CD4-positive, alpha-beta T cell treated with Interleukin-12 subunit alpha and Interleukin-12 subunit beta, for 1 hour (primary cell): ENCODE data around the gene RAI14.
"Not testable (repeated sequence)": the region's sequence is repeated elsewhere in the genome, so short reads cannot be mapped to it uniquely, and the experiment has no call there.

ENCODE experiments used
- DNase-seq: peaks from one replicate; pipeline ENCODE4 v3.0.0-alpha.2; 2020

The RAI14 gene

GRCh38 chr5:34736445-34737115, 80.5 kb downstream of the RAI14 start:
- DNase-seq, result no peak

- DNase-seq, result no peak
Measured at GRCh38 chr5:34737731-34738130, 81.6 kb downstream of the RAI14 start.

- DNase-seq, result no peak
Measured at GRCh38 chr5:34738381-34738780, 82.3 kb downstream of the RAI14 start.

GRCh38 chr5:34740389-34740806, 84.3 kb downstream of the RAI14 start:
- DNase-seq, result no peak

- no peak for DNase-seq
Measured at GRCh38 chr5:34742061-34742460, 85.9 kb downstream of the RAI14 start.

- no peak for DNase-seq
Measured at GRCh38 chr5:34743878-34744277, 87.8 kb downstream of the RAI14 start.

- no peak for DNase-seq
Measured at GRCh38 chr5:34748431-34748830, 92.3 kb downstream of the RAI14 start.

- DNase-seq, result no peak
Measured at GRCh38 chr5:34749431-34749873, 93.3 kb downstream of the RAI14 start.

GRCh38 chr5:34750206-34750605, 94.1 kb downstream of the RAI14 start:
- DNase-seq, result no peak

- no peak for DNase-seq
Measured at GRCh38 chr5:34751807-34752736, 95.9 kb downstream of the RAI14 start.

GRCh38 chr5:34753236-34753635, 97.1 kb downstream of the RAI14 start:
- DNase-seq, result not testable (repeated sequence)

- no peak for DNase-seq
Measured at GRCh38 chr5:34755926-34756325, 99.8 kb downstream of the RAI14 start.

GRCh38 chr5:34756781-34757624, 100.9 kb downstream of the RAI14 start:
- no peak for DNase-seq

- DNase-seq, result no peak
Measured at GRCh38 chr5:34758514-34758913, 102.4 kb downstream of the RAI14 start.

GRCh38 chr5:34759213-34759612, 103.1 kb downstream of the RAI14 start:
- DNase-seq, result not testable (repeated sequence)

GRCh38 chr5:34765662-34766061, 109.5 kb downstream of the RAI14 start:
- DNase-seq, result no peak

GRCh38 chr5:34767180-34767579, 111.1 kb downstream of the RAI14 start:
- DNase-seq, result no peak

- no peak for DNase-seq
Measured at GRCh38 chr5:34770486-34770885, 114.4 kb downstream of the RAI14 start.

GRCh38 chr5:34771076-34771475, 114.9 kb downstream of the RAI14 start:
- no peak for DNase-seq

GRCh38 chr5:34772267-34773098, 116.4 kb downstream of the RAI14 start:
- no peak for DNase-seq

GRCh38 chr5:34774139-34774538, 118.0 kb downstream of the RAI14 start:
- DNase-seq, result no peak

- DNase-seq, result not testable (repeated sequence)
Measured at GRCh38 chr5:34774678-34775077, 118.5 kb downstream of the RAI14 start.
